Measurements from ENCODE around the gene NALCN.

Gene NALCN

DNA sequence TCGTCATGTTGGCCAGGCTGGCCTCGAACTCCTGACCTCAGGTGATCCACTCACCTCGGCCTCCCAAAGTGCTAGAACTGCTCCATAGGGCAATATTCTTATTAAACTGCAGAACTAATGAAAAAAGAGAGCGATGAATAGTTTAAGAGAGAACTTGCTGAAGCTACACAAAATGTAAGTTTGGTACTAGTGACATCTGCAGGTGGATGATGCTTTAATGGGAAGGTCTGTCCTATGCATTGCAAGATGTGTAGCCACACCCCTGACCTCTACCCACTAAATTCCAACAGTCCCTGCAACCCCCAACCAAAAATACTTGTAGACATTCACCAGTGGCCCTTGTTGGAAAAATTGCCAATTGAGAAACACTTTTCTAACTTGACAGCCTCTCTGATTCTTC, 117.8 kb downstream of the NALCN start:
- no peak overlapping the region for H3K4me3 ChIP-seq (ENCODE audit: low read depth, low read length)
- no peak overlapping the region for H3K27ac ChIP-seq (ENCODE audit: extremely low read depth, low read depth, low read length)
- ChIA-PET CTCF (interaction anchor here (0.7 to 1.6 kb wide), 2 partner anchors 154 to 170 kb away, joined by 3 to 4 read pairs; no protein-coding TSS in a partner anchor), POLR2A (no interaction called here)
- no peaks in the 10 kb centered on the region for H3K4me1 ChIP-seq (ENCODE audit: control insufficient read depth, insufficient read depth, low read length)
- no peaks in the 10 kb centered on the region for H3K9me3 ChIP-seq (ENCODE audit: control insufficient read depth, insufficient read depth, low read depth, low read length)
- no peak for TF ChIP-seq ZSCAN16 (tag by site-specific recombination; IDR thresholded peaks at IDR 0.05)
- no peak for TF ChIP-seq ZNF530 (tag by site-specific recombination; IDR thresholded peaks at IDR 0.05; ENCODE audit: low read depth)
- TF ChIP-seq ZNF529 (tag by site-specific recombination; IDR thresholded peaks at IDR 0.05; ENCODE audit: insufficient replicate concordance) = no peak
- TF ChIP-seq GLIS1 (tag by site-specific recombination; IDR thresholded peaks at IDR 0.05) = no peak
- H3K36me3 ChIP-seq (ENCODE audit: control insufficient read depth in 2 of 2, insufficient read depth in 1 of 2, low read length in 2 of 2) = no peaks in the 10 kb centered on the region

DNA sequence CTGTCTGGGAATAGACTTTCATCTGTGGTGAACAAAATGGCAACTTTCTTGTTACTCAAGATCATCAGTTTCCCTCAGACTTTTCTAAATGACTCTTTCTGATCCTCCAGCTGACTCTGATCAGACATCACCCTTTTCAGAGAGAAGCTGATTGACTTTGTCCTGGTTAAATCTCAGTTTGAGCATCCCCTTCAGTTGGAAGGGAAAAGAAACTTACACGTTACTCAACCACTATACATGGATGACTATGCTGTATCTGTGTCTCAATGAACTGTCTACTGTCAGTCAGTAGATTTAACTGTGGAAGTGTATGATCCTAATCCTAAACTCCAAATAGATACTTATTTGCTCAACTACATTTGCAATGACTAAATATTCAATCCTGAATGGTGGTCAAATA, 118.5 kb downstream of the NALCN start:
- Histone ChIP-seq H3K4me3 (ENCODE audit: low read depth, low read length) (no peak overlapping the region), H3K36me3 (ENCODE audit: control insufficient read depth in 2 of 2, insufficient read depth in 1 of 2, low read length in 2 of 2) (no peaks in the 10 kb centered on the region), H3K27ac (ENCODE audit: extremely low read depth, low read depth, low read length) (no peak overlapping the region), H3K9me3 (ENCODE audit: control insufficient read depth, insufficient read depth, low read depth, low read length) (no peaks in the 10 kb centered on the region), H3K4me1 (ENCODE audit: control insufficient read depth, insufficient read depth, low read length) (no peaks in the 10 kb centered on the region)
- ChIA-PET CTCF (interaction anchor here (0.7 to 1.6 kb wide), 2 partner anchors 153 to 170 kb away, joined by 3 to 4 read pairs; no protein-coding TSS in a partner anchor), POLR2A (no interaction called here)
- TF ChIP-seq, protein P1, sequence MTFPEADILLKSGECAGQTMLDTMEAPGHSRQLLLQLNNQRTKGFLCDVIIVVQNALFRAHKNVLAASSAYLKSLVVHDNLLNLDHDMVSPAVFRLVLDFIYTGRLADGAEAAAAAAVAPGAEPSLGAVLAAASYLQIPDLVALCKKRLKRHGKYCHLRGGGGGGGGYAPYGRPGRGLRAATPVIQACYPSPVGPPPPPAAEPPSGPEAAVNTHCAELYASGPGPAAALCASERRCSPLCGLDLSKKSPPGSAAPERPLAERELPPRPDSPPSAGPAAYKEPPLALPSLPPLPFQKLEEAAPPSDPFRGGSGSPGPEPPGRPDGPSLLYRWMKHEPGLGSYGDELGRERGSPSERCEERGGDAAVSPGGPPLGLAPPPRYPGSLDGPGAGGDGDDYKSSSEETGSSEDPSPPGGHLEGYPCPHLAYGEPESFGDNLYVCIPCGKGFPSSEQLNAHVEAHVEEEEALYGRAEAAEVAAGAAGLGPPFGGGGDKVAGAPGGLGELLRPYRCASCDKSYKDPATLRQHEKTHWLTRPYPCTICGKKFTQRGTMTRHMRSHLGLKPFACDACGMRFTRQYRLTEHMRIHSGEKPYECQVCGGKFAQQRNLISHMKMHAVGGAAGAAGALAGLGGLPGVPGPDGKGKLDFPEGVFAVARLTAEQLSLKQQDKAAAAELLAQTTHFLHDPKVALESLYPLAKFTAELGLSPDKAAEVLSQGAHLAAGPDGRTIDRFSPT (tag by site-specific recombination; IDR thresholded peaks at IDR 0.05) = no peak
- TF ChIP-seq, protein P2, sequence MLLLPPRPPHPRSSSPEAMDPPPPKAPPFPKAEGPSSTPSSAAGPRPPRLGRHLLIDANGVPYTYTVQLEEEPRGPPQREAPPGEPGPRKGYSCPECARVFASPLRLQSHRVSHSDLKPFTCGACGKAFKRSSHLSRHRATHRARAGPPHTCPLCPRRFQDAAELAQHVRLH (tag by site-specific recombination; IDR thresholded peaks at IDR 0.05) = no peak
- no peak for TF ChIP-seq ZXDB (tag by site-specific recombination; IDR thresholded peaks at IDR 0.05)
- TF ChIP-seq ZNF239 (tag by site-specific recombination; IDR thresholded peaks at IDR 0.05) = no peak
- no peak for TF ChIP-seq ZNF433 (tag by site-specific recombination; IDR thresholded peaks at IDR 0.05; ENCODE audit: low read depth)
- TF ChIP-seq OVOL3 (tag by site-specific recombination; IDR thresholded peaks at IDR 0.05) = no peak
- TF ChIP-seq, protein P3, sequence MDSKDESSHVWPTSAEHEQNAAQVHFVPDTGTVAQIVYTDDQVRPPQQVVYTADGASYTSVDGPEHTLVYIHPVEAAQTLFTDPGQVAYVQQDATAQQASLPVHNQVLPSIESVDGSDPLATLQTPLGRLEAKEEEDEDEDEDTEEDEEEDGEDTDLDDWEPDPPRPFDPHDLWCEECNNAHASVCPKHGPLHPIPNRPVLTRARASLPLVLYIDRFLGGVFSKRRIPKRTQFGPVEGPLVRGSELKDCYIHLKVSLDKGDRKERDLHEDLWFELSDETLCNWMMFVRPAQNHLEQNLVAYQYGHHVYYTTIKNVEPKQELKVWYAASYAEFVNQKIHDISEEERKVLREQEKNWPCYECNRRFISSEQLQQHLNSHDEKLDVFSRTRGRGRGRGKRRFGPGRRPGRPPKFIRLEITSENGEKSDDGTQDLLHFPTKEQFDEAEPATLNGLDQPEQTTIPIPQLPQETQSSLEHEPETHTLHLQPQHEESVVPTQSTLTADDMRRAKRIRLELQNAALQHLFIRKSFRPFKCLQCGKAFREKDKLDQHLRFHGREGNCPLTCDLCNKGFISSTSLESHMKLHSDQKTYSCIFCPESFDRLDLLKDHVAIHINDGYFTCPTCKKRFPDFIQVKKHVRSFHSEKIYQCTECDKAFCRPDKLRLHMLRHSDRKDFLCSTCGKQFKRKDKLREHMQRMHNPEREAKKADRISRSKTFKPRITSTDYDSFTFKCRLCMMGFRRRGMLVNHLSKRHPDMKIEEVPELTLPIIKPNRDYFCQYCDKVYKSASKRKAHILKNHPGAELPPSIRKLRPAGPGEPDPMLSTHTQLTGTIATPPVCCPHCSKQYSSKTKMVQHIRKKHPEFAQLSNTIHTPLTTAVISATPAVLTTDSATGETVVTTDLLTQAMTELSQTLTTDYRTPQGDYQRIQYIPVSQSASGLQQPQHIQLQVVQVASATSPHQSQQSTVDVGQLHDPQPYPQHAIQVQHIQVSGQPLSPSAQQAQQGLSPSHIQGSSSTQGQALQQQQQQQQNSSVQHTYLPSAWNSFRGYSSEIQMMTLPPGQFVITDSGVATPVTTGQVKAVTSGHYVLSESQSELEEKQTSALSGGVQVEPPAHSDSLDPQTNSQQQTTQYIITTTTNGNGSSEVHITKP (tag by site-specific recombination; IDR thresholded peaks at IDR 0.05) = no peak
- TF ChIP-seq, protein P4, sequence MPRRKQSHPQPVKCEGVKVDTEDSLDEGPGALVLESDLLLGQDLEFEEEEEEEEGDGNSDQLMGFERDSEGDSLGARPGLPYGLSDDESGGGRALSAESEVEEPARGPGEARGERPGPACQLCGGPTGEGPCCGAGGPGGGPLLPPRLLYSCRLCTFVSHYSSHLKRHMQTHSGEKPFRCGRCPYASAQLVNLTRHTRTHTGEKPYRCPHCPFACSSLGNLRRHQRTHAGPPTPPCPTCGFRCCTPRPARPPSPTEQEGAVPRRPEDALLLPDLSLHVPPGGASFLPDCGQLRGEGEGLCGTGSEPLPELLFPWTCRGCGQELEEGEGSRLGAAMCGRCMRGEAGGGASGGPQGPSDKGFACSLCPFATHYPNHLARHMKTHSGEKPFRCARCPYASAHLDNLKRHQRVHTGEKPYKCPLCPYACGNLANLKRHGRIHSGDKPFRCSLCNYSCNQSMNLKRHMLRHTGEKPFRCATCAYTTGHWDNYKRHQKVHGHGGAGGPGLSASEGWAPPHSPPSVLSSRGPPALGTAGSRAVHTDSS (tag by site-specific recombination; IDR thresholded peaks at IDR 0.05) = no peak
- TF ChIP-seq, protein P5, sequence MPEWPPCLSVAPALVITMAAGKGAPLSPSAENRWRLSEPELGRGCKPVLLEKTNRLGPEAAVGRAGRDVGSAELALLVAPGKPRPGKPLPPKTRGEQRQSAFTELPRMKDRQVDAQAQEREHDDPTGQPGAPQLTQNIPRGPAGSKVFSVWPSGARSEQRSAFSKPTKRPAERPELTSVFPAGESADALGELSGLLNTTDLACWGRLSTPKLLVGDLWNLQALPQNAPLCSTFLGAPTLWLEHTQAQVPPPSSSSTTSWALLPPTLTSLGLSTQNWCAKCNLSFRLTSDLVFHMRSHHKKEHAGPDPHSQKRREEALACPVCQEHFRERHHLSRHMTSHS (tag by site-specific recombination; IDR thresholded peaks at IDR 0.05) = no peak
- TF ChIP-seq, protein P6, sequence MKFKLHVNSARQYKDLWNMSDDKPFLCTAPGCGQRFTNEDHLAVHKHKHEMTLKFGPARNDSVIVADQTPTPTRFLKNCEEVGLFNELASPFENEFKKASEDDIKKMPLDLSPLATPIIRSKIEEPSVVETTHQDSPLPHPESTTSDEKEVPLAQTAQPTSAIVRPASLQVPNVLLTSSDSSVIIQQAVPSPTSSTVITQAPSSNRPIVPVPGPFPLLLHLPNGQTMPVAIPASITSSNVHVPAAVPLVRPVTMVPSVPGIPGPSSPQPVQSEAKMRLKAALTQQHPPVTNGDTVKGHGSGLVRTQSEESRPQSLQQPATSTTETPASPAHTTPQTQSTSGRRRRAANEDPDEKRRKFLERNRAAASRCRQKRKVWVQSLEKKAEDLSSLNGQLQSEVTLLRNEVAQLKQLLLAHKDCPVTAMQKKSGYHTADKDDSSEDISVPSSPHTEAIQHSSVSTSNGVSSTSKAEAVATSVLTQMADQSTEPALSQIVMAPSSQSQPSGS (tag by site-specific recombination; IDR thresholded peaks at IDR 0.05; ENCODE audit: low read depth) = no peak
- no peak for TF ChIP-seq ZBTB1 (tag by site-specific recombination; IDR thresholded peaks at IDR 0.05)
- no peak for TF ChIP-seq ZNF138 (tag by site-specific recombination; IDR thresholded peaks at IDR 0.05; ENCODE audit: borderline replicate concordance)
- TF ChIP-seq ZBTB8A (tag by site-specific recombination; IDR thresholded peaks at IDR 0.05) = no peak
- no peak for TF ChIP-seq YY1 (tag by site-specific recombination; IDR thresholded peaks at IDR 0.05)
- TF ChIP-seq, protein P7, sequence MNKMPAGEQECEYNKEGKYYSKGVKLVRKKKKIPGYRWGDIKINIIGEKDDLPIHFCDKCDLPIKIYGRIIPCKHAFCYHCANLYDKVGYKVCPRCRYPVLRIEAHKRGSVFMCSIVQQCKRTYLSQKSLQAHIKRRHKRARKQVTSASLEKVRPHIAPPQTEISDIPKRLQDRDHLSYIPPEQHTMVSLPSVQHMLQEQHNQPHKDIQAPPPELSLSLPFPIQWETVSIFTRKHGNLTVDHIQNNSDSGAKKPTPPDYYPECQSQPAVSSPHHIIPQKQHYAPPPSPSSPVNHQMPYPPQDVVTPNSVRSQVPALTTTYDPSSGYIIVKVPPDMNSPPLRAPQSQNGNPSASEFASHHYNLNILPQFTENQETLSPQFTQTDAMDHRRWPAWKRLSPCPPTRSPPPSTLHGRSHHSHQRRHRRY (tag by site-specific recombination; IDR thresholded peaks at IDR 0.05) = no peak
- TF ChIP-seq ZNF624 (tag by site-specific recombination; IDR thresholded peaks at IDR 0.05) = no peak
- TF ChIP-seq, protein P8, sequence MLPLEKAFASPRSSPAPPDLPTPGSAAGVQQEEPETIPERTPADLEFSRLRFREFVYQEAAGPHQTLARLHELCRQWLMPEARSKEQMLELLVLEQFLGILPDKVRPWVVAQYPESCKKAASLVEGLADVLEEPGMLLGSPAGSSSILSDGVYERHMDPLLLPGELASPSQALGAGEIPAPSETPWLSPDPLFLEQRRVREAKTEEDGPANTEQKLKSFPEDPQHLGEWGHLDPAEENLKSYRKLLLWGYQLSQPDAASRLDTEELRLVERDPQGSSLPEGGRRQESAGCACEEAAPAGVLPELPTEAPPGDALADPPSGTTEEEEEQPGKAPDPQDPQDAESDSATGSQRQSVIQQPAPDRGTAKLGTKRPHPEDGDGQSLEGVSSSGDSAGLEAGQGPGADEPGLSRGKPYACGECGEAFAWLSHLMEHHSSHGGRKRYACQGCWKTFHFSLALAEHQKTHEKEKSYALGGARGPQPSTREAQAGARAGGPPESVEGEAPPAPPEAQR (tag by site-specific recombination; IDR thresholded peaks at IDR 0.05) = no peak
- no peak for TF ChIP-seq ZFHX2 (tag by site-specific recombination; conservative IDR thresholded peaks at IDR 0.05)
- no peak for TF ChIP-seq HOXD13 (CRISPR knock-in tag; IDR thresholded peaks at IDR 0.05; ENCODE audit: borderline replicate concordance)

Measured in HEK293 (cell line).